Body of pancreas (tissue), 4 donors: ENCODE measurements around the gene UTF1.

Source experiments
- POLR2A ChIP-seq, 3 donors: fragments of 450-650 bp; IDR thresholded peaks; one replicate each; pipeline ENCODE4 v1.6.1; 2016; ENCODE audit warnings: antibody characterized with exemption in 3 of 3, mild to moderate bottlenecking in 2 of 3
- TF ChIP-seq, protein P1 (sequence below), 7 experiments: fragments of 450-650 bp in 4 of 7; fragments of 200-600 bp in 3 of 7; sonication (generic) in 3 of 7; IDR thresholded peaks; one replicate each; pipeline ENCODE4 v1.5.1; 2016 to 2019; ENCODE audit warnings: antibody characterized with exemption in 7 of 7

DNA sequence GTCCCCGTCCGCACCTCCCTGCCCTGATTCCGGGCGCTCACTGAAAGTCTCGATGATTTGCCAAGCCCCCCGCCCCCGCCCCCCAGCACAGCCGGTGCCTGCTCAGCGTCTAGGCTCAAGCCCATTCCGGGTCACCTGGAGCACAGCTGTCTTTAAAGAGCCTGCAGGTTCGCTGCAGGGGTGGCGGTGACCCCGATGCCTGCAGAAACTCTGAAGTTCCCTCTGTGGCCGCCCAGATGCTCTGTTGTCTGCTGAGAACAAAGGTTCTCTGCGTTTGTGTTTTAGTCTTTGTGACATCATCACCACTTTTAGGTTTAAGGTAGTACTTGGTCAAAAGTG is 8.4 kb downstream of the UTF1 start:
- TF ChIP-seq, protein P1, sequence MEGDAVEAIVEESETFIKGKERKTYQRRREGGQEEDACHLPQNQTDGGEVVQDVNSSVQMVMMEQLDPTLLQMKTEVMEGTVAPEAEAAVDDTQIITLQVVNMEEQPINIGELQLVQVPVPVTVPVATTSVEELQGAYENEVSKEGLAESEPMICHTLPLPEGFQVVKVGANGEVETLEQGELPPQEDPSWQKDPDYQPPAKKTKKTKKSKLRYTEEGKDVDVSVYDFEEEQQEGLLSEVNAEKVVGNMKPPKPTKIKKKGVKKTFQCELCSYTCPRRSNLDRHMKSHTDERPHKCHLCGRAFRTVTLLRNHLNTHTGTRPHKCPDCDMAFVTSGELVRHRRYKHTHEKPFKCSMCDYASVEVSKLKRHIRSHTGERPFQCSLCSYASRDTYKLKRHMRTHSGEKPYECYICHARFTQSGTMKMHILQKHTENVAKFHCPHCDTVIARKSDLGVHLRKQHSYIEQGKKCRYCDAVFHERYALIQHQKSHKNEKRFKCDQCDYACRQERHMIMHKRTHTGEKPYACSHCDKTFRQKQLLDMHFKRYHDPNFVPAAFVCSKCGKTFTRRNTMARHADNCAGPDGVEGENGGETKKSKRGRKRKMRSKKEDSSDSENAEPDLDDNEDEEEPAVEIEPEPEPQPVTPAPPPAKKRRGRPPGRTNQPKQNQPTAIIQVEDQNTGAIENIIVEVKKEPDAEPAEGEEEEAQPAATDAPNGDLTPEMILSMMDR (IDR thresholded peaks at IDR 0.05) = no peak
- no peak for TF ChIP-seq POLR2A (IDR thresholded peaks at IDR 0.05)
